K562 (cell line): ENCODE data around the gene CDC42BPB. TPM values are rescaled to one million over a fixed set of nuclear protein-coding genes. Genes with fewer than 3 reads are reported as not detected.

Experiments used
- ATAC-seq: fragments of 200-7000 bp; cut with Tn5 transposase; 3 replicates; pipeline ENCODE4 v1.9.1; 2020; ENCODE audit warnings: moderate library complexity
- BruUV-seq: library from RNA; stranded (reverse); fragments of 400-500 nt; replicated peaks from 2 replicates; lab custom pipeline; 2021; lab: Mats Ljungman, UMichigan
- CTCF ChIA-PET: fragments of 300-600 bp; formaldehyde crosslinking; extraction: SDS; loops from one replicate; lab custom pipeline; 2021; ENCODE audit warnings: low intra/inter-chr PET ratio; lab: Yijun Ruan, JAX
- POLR2A ChIA-PET: fragments of 300-600, 350-650 bp; sonication (Branson Sonifier 250); formaldehyde crosslinking; extraction: SDS; loops from one replicate; lab custom pipeline; 2021; ENCODE audit warnings: antibody characterized with exemption, inconsistent platforms; lab: Yijun Ruan, JAX
- DNase-seq, 4 experiments: peaks; one replicate each; pipeline versions ENCODE4 v3.0.0 to v3.0.0-alpha.2; 2011 to 2018; ENCODE audit warnings: low spot score in 3 of 4, mixed read lengths in 3 of 4; ENCODE audit errors: extremely low read depth in 1 of 4
- FAIRE-seq: peaks from 2 replicates; lab custom pipeline; 2011; peaks lifted over from hg19 to GRCh38; lab: Jason Lieb, UNC
- H2AFZ ChIP-seq: 2 replicates; pipeline ENCODE4 v1.6.0; 2011; ENCODE audit warnings: low read depth, low read length, control low read depth, inconsistent platforms
- H3K27ac ChIP-seq: fragments of 200-600 bp; 3 replicates; pipeline ENCODE4 v1.8.0; 2011; ENCODE audit warnings: low read depth, mild to moderate bottlenecking, control low read depth, inconsistent platforms, low read length, moderate library complexity, mixed read lengths; ENCODE audit errors: extremely low read depth
- H3K27me3 ChIP-seq, 2 experiments: fragments of 300-600 bp in 1 of 2; 2 replicates in 1 of 2; 3 replicates in 1 of 2; pipeline versions ENCODE4 v1.6.0 to v1.8.0; 2011; ENCODE audit warnings: inconsistent platforms in 2 of 2, low read length in 2 of 2, mild to moderate bottlenecking in 1 of 2, mixed read lengths in 1 of 2, moderate library complexity in 1 of 2; ENCODE audit not compliant: control insufficient read depth in 2 of 2, insufficient read depth in 2 of 2
- H3K36me3 ChIP-seq: fragments of 300-600 bp; 3 replicates; pipeline ENCODE4 v1.8.0; 2011; ENCODE audit warnings: mild to moderate bottlenecking, low read length, inconsistent platforms; ENCODE audit not compliant: control insufficient read depth, insufficient read depth
- H3K4me1 ChIP-seq, 2 experiments: fragments of 200-600 bp in 1 of 2; replicated peaks in 1 of 2; 2 replicates in 1 of 2; 3 replicates in 1 of 2; pipeline versions ENCODE4 v1.5.1 to v1.8.0; 2011; ENCODE audit warnings: inconsistent platforms in 2 of 2, low read length in 2 of 2, mild to moderate bottlenecking in 1 of 2, mixed read lengths in 1 of 2, moderate library complexity in 1 of 2; ENCODE audit not compliant: control insufficient read depth in 2 of 2, insufficient read depth in 2 of 2
- H3K4me2 ChIP-seq: 2 replicates; pipeline ENCODE4 v1.6.1; 2011; ENCODE audit warnings: low read length, control low read depth, inconsistent platforms, mixed read lengths; ENCODE audit not compliant: insufficient read depth
- H3K4me3 ChIP-seq: fragments of 200-600 bp; sonication (generic), shearing (Covaris generic); 2 replicates; pipeline ENCODE4 v1.5.1; 2016; ENCODE audit warnings: control low read depth, inconsistent platforms
- H3K79me2 ChIP-seq: fragments of 200-600 bp; 3 replicates; pipeline ENCODE4 v1.8.0; 2011; ENCODE audit warnings: low read length, inconsistent platforms; ENCODE audit not compliant: control insufficient read depth, insufficient read depth
- H3K9ac ChIP-seq, 2 experiments: 2 replicates each; pipeline versions ENCODE4 v1.6.0 to v1.6.1; 2011; ENCODE audit warnings: low read depth in 2 of 2, low read length in 2 of 2, control low read depth in 1 of 2, inconsistent platforms in 1 of 2, mild to moderate bottlenecking in 1 of 2, mixed read lengths in 1 of 2; ENCODE audit not compliant: insufficient read depth in 1 of 2
- H3K9me1 ChIP-seq: one replicate; pipeline ENCODE4 v1.6.0; 2011; ENCODE audit warnings: inconsistent platforms, mild to moderate bottlenecking, low read length, moderate library complexity; ENCODE audit not compliant: control insufficient read depth, insufficient read depth
- H3K9me3 ChIP-seq: replicated peaks from 2 replicates; pipeline ENCODE4 v1.5.1; 2011; ENCODE audit warnings: low read depth, low read length, inconsistent platforms; ENCODE audit not compliant: control insufficient read depth, insufficient read depth
- H4K20me1 ChIP-seq: replicated peaks from 2 replicates; pipeline ENCODE4 v1.6.1; 2011; ENCODE audit warnings: low read length, inconsistent platforms, mixed read lengths; ENCODE audit not compliant: control insufficient read depth, insufficient read depth
- AFF1 ChIP-seq, 2 experiments: fragments of 450-650 bp; IDR thresholded peaks; 2 replicates each; pipeline ENCODE4 v1.6.1; 2018; ENCODE audit warnings: mild to moderate bottlenecking in 2 of 2, low read depth in 1 of 2; ENCODE audit not compliant: partially characterized antibody in 2 of 2
- E2F6 ChIP-seq, 2 experiments: IDR thresholded peaks; 2 replicates each; pipeline ENCODE4 v1.6.1; 2011; ENCODE audit warnings: borderline replicate concordance in 1 of 2, control low read depth in 1 of 2, low read depth in 1 of 2, low read length in 1 of 2, mild to moderate bottlenecking in 1 of 2, mixed read lengths in 1 of 2, moderate library complexity in 1 of 2; ENCODE audit not compliant: insufficient read depth in 1 of 2, insufficient read length in 1 of 2, poor library complexity in 1 of 2, severe bottlenecking in 1 of 2; ENCODE audit errors: extremely low read depth in 1 of 2
- LEF1 ChIP-seq: fragments of 450-650 bp; IDR thresholded peaks from 2 replicates; pipeline ENCODE4 v1.6.1; 2016; ENCODE audit warnings: mild to moderate bottlenecking
- NR2C2 ChIP-seq, 2 experiments: fragments of 200-800 bp in 1 of 2; sonication (Bioruptor generic) in 1 of 2; sonication (generic) in 1 of 2; formaldehyde crosslinking in 1 of 2; IDR thresholded peaks; 2 replicates each; pipeline versions ENCODE4 v1.6.1 to v1.8.0; 2016 to 2022; ENCODE audit warnings: mild to moderate bottlenecking in 1 of 2, missing compliant biosample characterization in 1 of 2, missing genetic modification characterization in 1 of 2, missing genetic modification reagents in 1 of 2
- RBM39 ChIP-seq: fragments of 200-400 bp; formaldehyde crosslinking; optimal IDR thresholded peaks from 2 replicates; pipeline ENCODE3; 2018; ENCODE audit warnings: low read depth, low read length
- SMAD1 ChIP-seq: fragments of 150-350 bp; IDR thresholded peaks from 2 replicates; pipeline ENCODE4 v1.6.1; 2014; ENCODE audit warnings: low read length, low read depth; ENCODE audit not compliant: partially characterized antibody
- TAL1 ChIP-seq: fragments of 450-650 bp; IDR thresholded peaks from 2 replicates; pipeline ENCODE4 v1.6.1; 2016; ENCODE audit warnings: mild to moderate bottlenecking
- UBTF ChIP-seq, 2 experiments: IDR thresholded peaks; 2 replicates each; pipeline ENCODE4 v1.6.1; 2012; ENCODE audit warnings: improper control_type of control experiment in 2 of 2, low read depth in 2 of 2, low read length in 2 of 2, borderline replicate concordance in 1 of 2
- ZFP91 ChIP-seq: sonication (generic); formaldehyde crosslinking; IDR thresholded peaks from 2 replicates; pipeline ENCODE4 v1.8.0; 2022; ENCODE audit warnings: mild to moderate bottlenecking, missing genetic modification reagents
- ZNF133 ChIP-seq: fragments of 250-450 bp; sonication (Bioruptor Pico); IDR thresholded peaks from 2 replicates; pipeline ENCODE4 v1.4.0; 2020; ENCODE audit warnings: mild to moderate bottlenecking
- ZNF695 ChIP-seq: fragments of 450-650 bp; formaldehyde crosslinking; IDR thresholded peaks from 2 replicates; pipeline ENCODE4 v1.4.0; 2020; ENCODE audit warnings: mild to moderate bottlenecking, moderate library complexity
- WGBS: fragments of 100-300 bp; shearing (Covaris generic); methylation state at CpG from one replicate; pipeline ENCODE4 v1.1.6; 2016; ENCODE audit warnings: low coverage, mixed read lengths; ENCODE audit not compliant: insufficient coverage; ENCODE audit errors: missing lambda C conversion rate; 5-methylcytosine and 5-hydroxymethylcytosine counted together
- in situ Hi-C: fragments of 300-500 bp; cut with MboI; formaldehyde crosslinking; loops from 4 replicates; pipeline ENCODE4 v1.15.0; 2018; ENCODE audit warnings: inconsistent platforms, mixed read lengths
- intact Hi-C: fragments of 100-400 bp; cut with micrococcal nuclease; formaldehyde crosslinking; loops from 2 replicates; pipeline ENCODE4 v1.14.2; 2022
- polyA plus RNA-seq, 8 experiments: library from polyadenylated mRNA; depleted of rRNA in 4 of 8; stranded (reverse) in 5 of 8; unstranded in 3 of 8; fragments of >200 nt; fragmentation: Nextera tagmentation in 2 of 8; fragmentation: Illumina TruSeq in 1 of 8; extraction: Ambion mirVana in 2 of 8; extraction: Trizol in 1 of 8; gene quantifications; 2 replicates each; pipeline versions ENCODE4 v1.2.1 to v1.2.3, GENCODE V29; 2011 to 2014; ENCODE audit warnings: inconsistent platforms in 1 of 8, missing spikeins in 1 of 8
- total RNA-seq, 7 experiments: library from RNA; depleted of rRNA in 6 of 7; stranded (reverse); fragments of >200 nt in 6 of 7; fragmentation: Illumina TruSeq in 2 of 7; extraction: Trizol in 2 of 7; gene quantifications; 2 replicates each; pipeline versions ENCODE4 v1.2.1 to v1.2.3, GENCODE V29; 2011 to 2021; ENCODE audit warnings: low replicate concordance in 1 of 7

The CDC42BPB gene
- total and polyA plus RNA-seq, 9 of the 15 experiments (the other 6 are each of a cell fraction or from before 2014, with no cell fraction given) = 0.07 to 24.3 (median 12.6) TPM

GRCh38 chr14:102903889-102904512 lies 153.3 kb downstream of the CDC42BPB start:
- Histone ChIP-seq H3K27me3 (no peaks in the 10 kb centered on the region), H3K4me1 (peaks cover 0 to 5% of the 10 kb centered on the region in 2 experiments; a peak in 1 of 5 replicates)
- TF ChIP-seq E2F6 (IDR thresholded peaks at IDR 0.05; ENCODE audit: borderline replicate concordance in 1 of 2, extremely low read depth in 1 of 2, insufficient read depth in 1 of 2, insufficient read length in 1 of 2, low read depth in 1 of 2, low read length in 1 of 2, poor library complexity in 1 of 2, severe bottlenecking in 1 of 2) (no peak), RBM39 (no peak), ZFP91 (no peak), UBTF (IDR thresholded peaks at IDR 0.05; ENCODE audit: borderline replicate concordance in 1 of 2, low read depth in 2 of 2, low read length in 2 of 2) (no peak), ZNF695 (CRISPR knock-in tag) (no peak), TAL1 (no peak), AFF1 (IDR thresholded peaks at IDR 0.05; ENCODE audit: low read depth in 1 of 2, partially characterized antibody in 2 of 2) (no peak), SMAD1 (no peak), LEF1 (no peak), NR2C2 (CRISPR knock-in tag; IDR thresholded peaks at IDR 0.05) (no peak), NR2C2 (tag; IDR thresholded peaks at IDR 0.05) (no peak), ZNF133 (no peak)
- TF ChIP-seq, all 486 proteins: peak for 0
- DNase-seq (no peak), FAIRE-seq (no peak), ATAC-seq (no peak)
- no peak overlapping the region for H2AFZ ChIP-seq
- no peak overlapping the region for H3K27ac ChIP-seq
- no TSS peak for BruUV-seq
- H3K9me3 ChIP-seq = no peaks in the 10 kb centered on the region
- intact Hi-C loops (no loop called here), in situ Hi-C loops (loop anchor here (25.0 kb wide), 1 partner anchor 392 kb away; the partner anchor contains the start of gene ANKRD9)
- no peaks in the 10 kb centered on the region for H3K79me2 ChIP-seq
- ChIA-PET POLR2A (interaction anchor here (0.7 to 1.1 kb wide), 2 partner anchors 11 to 152 kb away, joined by 3 read pairs; no protein-coding TSS in a partner anchor), CTCF (no interaction called here)
- peaks cover 8% of the 10 kb centered on the region; the same call in 1 of the 3 replicates for H3K36me3 ChIP-seq
- H4K20me1 ChIP-seq = no peaks in the 10 kb centered on the region
- no peak overlapping the region for H3K4me3 ChIP-seq
- no peak overlapping the region for H3K9ac ChIP-seq
- H3K9me1 ChIP-seq = no peaks in the 10 kb centered on the region
- WGBS = 80% methylated on average over 5 of the region's 7 CpGs
- H3K4me2 ChIP-seq = no peak overlapping the region
